GM12878 (cell line): Measurements from ENCODE around the gene ACOT7. TPM values are rescaled to one million over a fixed set of nuclear protein-coding genes. Genes with fewer than 3 reads are reported as not detected.
A peak's percentile ranks its signal among the peaks of the same experiment; 100 is the strongest.

Experiments used
- ATAC-seq: fragments of 200-7000 bp; cut with Tn5 transposase; 3 replicates; pipeline ENCODE4 v1.9.1; 2020; ENCODE audit warnings: mild to moderate bottlenecking, moderate library complexity
- BruUV-seq: library from RNA; stranded (reverse); fragments of 400-500 nt; replicated peaks from 2 replicates; lab custom pipeline; 2021; lab: Mats Ljungman, UMichigan
- CTCF ChIA-PET: fragments of 300-600 bp; sonication (Branson Sonifier 250); formaldehyde crosslinking; extraction: SDS; loops from one replicate; lab custom pipeline; 2021; ENCODE audit warnings: inconsistent platforms; lab: Yijun Ruan, JAX
- POLR2A ChIA-PET: fragments of 350-600 bp; formaldehyde crosslinking; extraction: SDS; loops from one replicate; lab custom pipeline; 2021; ENCODE audit warnings: inconsistent platforms; lab: Charles Lee
- RAD21 ChIA-PET: fragments of 300-600 bp; sonication (Branson Sonifier 250); formaldehyde crosslinking; loops from one replicate; lab custom pipeline; 2023; ENCODE audit warnings: antibody characterized with exemption; ENCODE audit not compliant: unreplicated experiment; lab: Charles Lee
- SMC1A ChIA-PET: fragments of 300-600 bp; sonication (Branson Sonifier 250); formaldehyde crosslinking; loops from one replicate; lab custom pipeline; 2023; ENCODE audit not compliant: unreplicated experiment, uncharacterized antibody; lab: Charles Lee
- DNase-seq: peaks from one replicate; pipeline ENCODE4 v3.0.0-alpha.2; 2011; ENCODE audit warnings: low read depth, low spot score
- FAIRE-seq: peaks from 3 replicates; lab custom pipeline; 2011; peaks lifted over from hg19 to GRCh38; lab: Jason Lieb, UNC
- H2AFZ ChIP-seq: 2 replicates; pipeline ENCODE4 v1.6.0; 2011; ENCODE audit warnings: low read depth, low read length, control low read depth; ENCODE audit not compliant: control insufficient read depth
- H3K27ac ChIP-seq: 2 replicates; pipeline ENCODE4 v1.5.1; 2011; ENCODE audit warnings: control low read depth; ENCODE audit not compliant: control insufficient read depth, insufficient read depth
- H3K27me3 ChIP-seq, 2 experiments: replicated peaks in 1 of 2; 2 replicates each; pipeline versions ENCODE4 v1.6.0 to v1.6.1; 2011; ENCODE audit warnings: low read length in 1 of 2; ENCODE audit not compliant: control insufficient read depth in 2 of 2, insufficient read depth in 2 of 2
- H3K36me3 ChIP-seq, 2 experiments: 2 replicates each; pipeline ENCODE4 v1.5.1; 2011; ENCODE audit warnings: low read length in 1 of 2; ENCODE audit not compliant: control insufficient read depth in 2 of 2, insufficient read depth in 2 of 2
- H3K4me1 ChIP-seq: 2 replicates; pipeline ENCODE4 v1.6.1; 2011; ENCODE audit warnings: mild to moderate bottlenecking, low read length, moderate library complexity, mixed read lengths; ENCODE audit not compliant: control insufficient read depth, insufficient read depth
- H3K4me2 ChIP-seq: 2 replicates; pipeline ENCODE4 v1.6.0; 2011; ENCODE audit warnings: control low read depth; ENCODE audit not compliant: control insufficient read depth, insufficient read depth
- H3K4me3 ChIP-seq: fragments of 200-600 bp; sonication (generic); 2 replicates; pipeline ENCODE4 v1.5.1; 2016
- H3K79me2 ChIP-seq: 2 replicates; pipeline ENCODE4 v1.6.0; 2011; ENCODE audit warnings: low read length; ENCODE audit not compliant: control insufficient read depth, insufficient read depth
- H3K9ac ChIP-seq: 2 replicates; pipeline ENCODE4 v1.8.0; 2011; ENCODE audit warnings: low read length, control low read depth, mixed read lengths; ENCODE audit not compliant: control insufficient read depth, insufficient read depth
- H3K9me3 ChIP-seq: replicated peaks from 3 replicates; pipeline ENCODE4 v1.5.1; 2011; ENCODE audit warnings: mild to moderate bottlenecking, low read length; ENCODE audit not compliant: control insufficient read depth, insufficient read depth
- H4K20me1 ChIP-seq: 2 replicates; pipeline ENCODE4 v1.6.0; 2011; ENCODE audit not compliant: control insufficient read depth, insufficient read depth
- ATF2 ChIP-seq: IDR thresholded peaks from 2 replicates; pipeline ENCODE4 v1.6.1; 2012; ENCODE audit warnings: low read length, inconsistent platforms
- BACH1 ChIP-seq: fragments of 450-650 bp; IDR thresholded peaks from 2 replicates; pipeline ENCODE4 v1.6.1; 2017; ENCODE audit warnings: mild to moderate bottlenecking, borderline replicate concordance
- BCL3 ChIP-seq: IDR thresholded peaks from 2 replicates; pipeline ENCODE4 v1.6.1; 2011; ENCODE audit warnings: borderline replicate concordance, low read depth, mild to moderate bottlenecking, moderate library complexity, low read length; ENCODE audit not compliant: insufficient read depth, poor library complexity, severe bottlenecking
- IKZF2 ChIP-seq, 2 experiments: fragments of 450-650 bp; IDR thresholded peaks; 2 replicates each; pipeline ENCODE4 v1.6.1; 2017; ENCODE audit warnings: mild to moderate bottlenecking in 2 of 2, moderate library complexity in 2 of 2
- MTA2 ChIP-seq: fragments of 450-650 bp; IDR thresholded peaks from 2 replicates; pipeline ENCODE4 v1.6.1; 2016; ENCODE audit warnings: low read depth, mild to moderate bottlenecking, moderate library complexity
- RAD21 ChIP-seq: IDR thresholded peaks from 2 replicates; pipeline ENCODE4 v1.6.1; 2011; ENCODE audit warnings: mild to moderate bottlenecking, low read depth, low read length, moderate library complexity; ENCODE audit not compliant: insufficient read depth
- RUNX3 ChIP-seq: IDR thresholded peaks from 2 replicates; pipeline ENCODE4 v1.6.1; 2012; ENCODE audit warnings: low read length, inconsistent platforms
- SRF ChIP-seq, 2 experiments: IDR thresholded peaks; 2 replicates each; pipeline ENCODE4 v1.6.1; 2011; ENCODE audit warnings: low read depth in 2 of 2, low read length in 2 of 2, mild to moderate bottlenecking in 1 of 2, moderate library complexity in 1 of 2
- TARDBP ChIP-seq: IDR thresholded peaks from 2 replicates; pipeline ENCODE4 v1.6.1; 2016; ENCODE audit warnings: borderline replicate concordance
- WRNIP1 ChIP-seq: IDR thresholded peaks from 2 replicates; pipeline ENCODE4 v1.6.1; 2011; ENCODE audit warnings: low read depth, low read length, improper control_type of control experiment, borderline replicate concordance
- ZNF207 ChIP-seq: fragments of 450-650 bp; IDR thresholded peaks from 2 replicates; pipeline ENCODE4 v1.6.1; 2014; ENCODE audit warnings: antibody characterized with exemption, mild to moderate bottlenecking, borderline replicate concordance
- ZNF384 ChIP-seq: IDR thresholded peaks from 2 replicates; pipeline ENCODE4 v1.6.1; 2012; ENCODE audit warnings: low read depth, mild to moderate bottlenecking, low read length, improper control_type of control experiment, borderline replicate concordance
- WGBS: methylation state at CpG from one replicate; pipeline ENCODE4 v1.1.6; 2016; ENCODE audit warnings: low lambda C conversion rate; ENCODE audit not compliant: insufficient replicate concordance, insufficient coverage; ENCODE audit errors: missing lambda C conversion rate; 5-methylcytosine and 5-hydroxymethylcytosine counted together
- in situ Hi-C: fragments of 300-500 bp; cut with MboI; formaldehyde crosslinking; loops from 9 replicates; pipeline ENCODE4 v1.14.3; 2018; ENCODE audit warnings: mixed read lengths
- intact Hi-C: fragments of 100-400 bp; cut with micrococcal nuclease; formaldehyde crosslinking; loops from one replicate; pipeline ENCODE4 v1.14.2; 2022; ENCODE audit not compliant: unreplicated experiment
- polyA plus RNA-seq, 11 experiments: library from polyadenylated mRNA; depleted of rRNA in 4 of 11; unstranded in 6 of 11; stranded (reverse) in 5 of 11; fragments of >200 nt; fragmentation: Nextera tagmentation in 4 of 11; fragmentation: Illumina TruSeq in 1 of 11; extraction: Ambion mirVana in 4 of 11; extraction: Trizol in 1 of 11; gene quantifications; 1 replicate in 1 of 11; 2 replicates in 10 of 11; pipeline versions ENCODE4 v1.2.1 to v1.2.3, GENCODE V29; 2011 to 2016; ENCODE audit warnings: inconsistent platforms in 2 of 11, missing spikeins in 2 of 11, low read depth in 1 of 11
- total RNA-seq, 4 experiments: library from RNA; depleted of rRNA in 3 of 4; stranded (reverse); fragments of >200 nt in 3 of 4; fragmentation: Illumina TruSeq in 1 of 4; extraction: Trizol in 1 of 4; gene quantifications; 2 replicates each; pipeline versions ENCODE4 v1.2.1 to v1.2.3, GENCODE V29; 2013 to 2021

The ACOT7 gene
- total and polyA plus RNA-seq, 10 of the 15 experiments (the other 5 are each of a cell fraction or from before 2014, with no cell fraction given), result 8.9 to 206 (median 61.2) TPM

DNA sequence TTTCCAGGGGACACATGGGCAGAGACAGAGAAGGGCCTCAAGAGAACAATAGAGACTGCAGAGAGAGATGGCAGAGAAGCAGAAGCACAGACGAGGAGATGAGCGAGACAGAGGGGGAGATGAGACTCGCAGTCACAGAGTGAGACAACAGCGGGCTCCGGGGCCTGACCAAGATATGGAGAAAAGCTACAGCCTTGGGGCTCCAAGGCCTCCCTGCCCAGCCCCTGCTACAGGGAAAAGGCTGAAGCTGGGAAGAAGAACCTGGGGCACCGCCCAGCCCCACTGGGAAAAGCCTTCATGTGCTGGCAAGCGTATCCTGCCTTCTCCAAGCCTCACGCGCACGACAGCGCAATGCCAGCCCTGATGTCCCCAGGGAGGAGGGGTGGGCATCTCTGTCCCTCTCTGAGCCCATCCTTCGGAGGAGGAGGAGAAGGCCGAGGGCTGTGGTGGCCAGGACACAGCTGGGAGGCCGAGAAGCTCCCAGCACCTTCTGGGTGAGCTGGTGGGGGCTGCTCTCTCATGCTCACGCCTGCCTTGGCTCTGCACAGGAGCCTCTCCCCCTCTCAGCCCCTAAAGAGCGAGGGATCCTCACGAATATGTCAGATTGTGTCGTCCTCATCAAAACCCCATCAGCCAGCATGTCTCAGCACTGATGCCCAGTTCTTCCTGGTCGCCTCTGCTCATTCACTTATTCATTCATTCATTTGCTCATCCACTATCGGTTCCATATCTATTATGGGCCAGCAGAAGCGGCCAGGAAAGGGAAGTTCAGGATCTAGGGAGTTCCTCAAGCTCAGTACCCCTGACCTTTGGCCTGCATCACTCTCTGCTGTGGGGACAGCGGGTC, 56.6 kb downstream of the ACOT7 start (continued):
- TF ChIP-seq BCL3, result peak; percentile 62
- TF ChIP-seq BACH1, result no peak

- Histone ChIP-seq H3K79me2 (no peaks in the 10 kb centered on the region), H2AFZ (no peak overlapping the region), H3K4me3 (no peak overlapping the region), H4K20me1 (no peaks in the 10 kb centered on the region), H3K9me3 (no peaks in the 10 kb centered on the region), H3K4me1 (no peaks in the 10 kb centered on the region), H3K27ac (no peak overlapping the region), H3K27me3 (no peaks in the 10 kb centered on the region), H3K36me3 (peaks cover 0 to 19% of the 10 kb centered on the region in 2 experiments), H3K9ac (no peak overlapping the region), H3K4me2 (no peak overlapping the region)
- ChIA-PET POLR2A (no interaction called here), RAD21 (no interaction called here), CTCF (no interaction called here), SMC1A (interaction anchor here (0.7 kb wide), 1 partner anchor 23 kb away, joined by 3 read pairs; no protein-coding TSS in a partner anchor)
- no peak for TF ChIP-seq SRF (IDR thresholded peaks at IDR 0.05; ENCODE audit: low read depth in 2 of 2, low read length in 2 of 2)
- no peak for TF ChIP-seq RUNX3
- no peak for TF ChIP-seq ZNF384
- no peak for TF ChIP-seq ATF2
- TF ChIP-seq TARDBP, result no peak
- TF ChIP-seq WRNIP1, result no peak
- TF ChIP-seq IKZF2 (IDR thresholded peaks at IDR 0.05), result no peak
- TF ChIP-seq RAD21, result no peak
- no peak for TF ChIP-seq ZNF207
- TF ChIP-seq MTA2, result no peak
- BruUV-seq, result no TSS peak
- FAIRE-seq, result no peak
- in situ Hi-C loops (loop anchor here (25.0 kb wide), 1 partner anchor 822 kb away; no protein-coding TSS in a partner anchor), intact Hi-C loops (no loop called here)
- ATAC-seq, result no peak
- no peak for DNase-seq
- 76% methylated on average over 14 of the region's 14 CpGs for WGBS
Measured at GRCh38 chr1:6334261-6334993, 59.1 kb downstream of the ACOT7 start.
